CD4-positive, alpha-beta T cell treated with Interleukin-15 for 1 hour (primary cell): ENCODE data around the gene ARL6IP6.

Experiments
- DNase-seq: peaks from one replicate; pipeline ENCODE4 v3.0.0-alpha.2; 2020

ARL6IP6 gene

DNA sequence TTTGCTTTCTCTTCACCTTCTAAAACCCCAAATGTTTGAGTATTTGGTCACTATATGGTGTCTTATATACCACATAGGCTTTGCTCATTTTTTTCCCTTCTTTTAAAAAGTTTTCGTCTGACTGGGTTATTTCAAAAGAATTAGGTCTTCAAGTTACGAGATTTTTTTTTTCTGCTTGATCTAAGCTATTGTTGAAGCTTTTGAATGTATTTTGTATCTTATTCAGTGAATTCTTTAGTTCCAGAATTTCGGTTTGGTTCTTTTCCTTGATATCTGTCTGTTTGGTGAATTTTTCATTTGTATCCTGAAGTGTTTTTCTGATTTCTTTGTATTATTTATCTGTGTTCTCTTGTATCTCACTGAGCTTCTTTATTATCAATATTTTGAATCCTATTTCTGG lies 93.5 kb downstream of the ARL6IP6 start:
- DNase-seq: no peak
